ENCODE results near the gene SYNM.

GRCh38 chr15:99120050-99120777, 15.3 kb downstream of the SYNM start:
- TF ChIP-seq, protein P1, sequence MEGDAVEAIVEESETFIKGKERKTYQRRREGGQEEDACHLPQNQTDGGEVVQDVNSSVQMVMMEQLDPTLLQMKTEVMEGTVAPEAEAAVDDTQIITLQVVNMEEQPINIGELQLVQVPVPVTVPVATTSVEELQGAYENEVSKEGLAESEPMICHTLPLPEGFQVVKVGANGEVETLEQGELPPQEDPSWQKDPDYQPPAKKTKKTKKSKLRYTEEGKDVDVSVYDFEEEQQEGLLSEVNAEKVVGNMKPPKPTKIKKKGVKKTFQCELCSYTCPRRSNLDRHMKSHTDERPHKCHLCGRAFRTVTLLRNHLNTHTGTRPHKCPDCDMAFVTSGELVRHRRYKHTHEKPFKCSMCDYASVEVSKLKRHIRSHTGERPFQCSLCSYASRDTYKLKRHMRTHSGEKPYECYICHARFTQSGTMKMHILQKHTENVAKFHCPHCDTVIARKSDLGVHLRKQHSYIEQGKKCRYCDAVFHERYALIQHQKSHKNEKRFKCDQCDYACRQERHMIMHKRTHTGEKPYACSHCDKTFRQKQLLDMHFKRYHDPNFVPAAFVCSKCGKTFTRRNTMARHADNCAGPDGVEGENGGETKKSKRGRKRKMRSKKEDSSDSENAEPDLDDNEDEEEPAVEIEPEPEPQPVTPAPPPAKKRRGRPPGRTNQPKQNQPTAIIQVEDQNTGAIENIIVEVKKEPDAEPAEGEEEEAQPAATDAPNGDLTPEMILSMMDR (IDR thresholded peaks at IDR 0.05) = no peak
- TF ChIP-seq POLR2A (IDR thresholded peaks at IDR 0.05) = no peak
